HepG2 (cell line): Measurements from ENCODE around the gene MOV10L1. TPM values are rescaled to one million over a fixed set of nuclear protein-coding genes. Genes with fewer than 3 reads are reported as not detected.

Source experiments
- ATAC-seq: fragments of 200-7000 bp; cut with Tn5 transposase; 3 replicates; pipeline ENCODE4 v1.9.1; 2020; ENCODE audit warnings: mild to moderate bottlenecking, moderate library complexity
- BruUV-seq: library from RNA; stranded (reverse); fragments of 400-500 nt; replicated peaks from 2 replicates; lab custom pipeline; 2021; lab: Mats Ljungman, UMichigan
- CTCF ChIA-PET: fragments of 300-600 bp; formaldehyde crosslinking; extraction: SDS; loops from one replicate; lab custom pipeline; 2021; ENCODE audit warnings: low total read pairs, inconsistent platforms, low intra/inter-chr PET ratio; lab: Yijun Ruan, JAX
- POLR2A ChIA-PET: fragments of 350-600 bp; sonication (Branson Sonifier 250); formaldehyde crosslinking; loops from one replicate; lab custom pipeline; 2020; ENCODE audit warnings: antibody characterized with exemption, inconsistent platforms; lab: Yijun Ruan, JAX
- DNase-seq: peaks from one replicate; pipeline ENCODE4 v3.0.0-alpha.2; 2015; ENCODE audit warnings: low spot score
- FAIRE-seq: peaks from 3 replicates; lab custom pipeline; 2011; peaks lifted over from hg19 to GRCh38; lab: Jason Lieb, UNC
- H2AFZ ChIP-seq: one replicate; pipeline ENCODE4 v1.6.1; 2011; ENCODE audit warnings: low read length, inconsistent platforms
- H3K27ac ChIP-seq: fragments of 300-600 bp; 3 replicates; pipeline ENCODE4 v1.8.0; 2011; ENCODE audit warnings: mixed run types, mild to moderate bottlenecking, mixed read lengths, low read length, inconsistent platforms; ENCODE audit not compliant: insufficient read depth; ENCODE audit errors: extremely low read length
- H3K27me3 ChIP-seq, 2 experiments: fragments of 200-600 bp in 1 of 2; 2 replicates in 1 of 2; 3 replicates in 1 of 2; pipeline versions ENCODE4 v1.6.0 to v1.8.0; 2011; ENCODE audit warnings: low read length in 2 of 2, mild to moderate bottlenecking in 2 of 2, moderate library complexity in 2 of 2, inconsistent platforms in 1 of 2; ENCODE audit not compliant: insufficient read depth in 2 of 2, control insufficient read depth in 1 of 2
- H3K36me3 ChIP-seq, 2 experiments: fragments of 200-600 bp in 1 of 2; replicated peaks in 1 of 2; 2 replicates in 1 of 2; 3 replicates in 1 of 2; pipeline versions ENCODE4 v1.5.1 to v1.8.0; 2011; ENCODE audit warnings: low read length in 2 of 2, inconsistent platforms in 1 of 2; ENCODE audit not compliant: insufficient read depth in 2 of 2, control insufficient read depth in 1 of 2
- H3K4me1 ChIP-seq: 2 replicates; pipeline ENCODE4 v1.5.1; 2012; ENCODE audit warnings: low read length, inconsistent platforms; ENCODE audit not compliant: insufficient read depth
- H3K4me2 ChIP-seq: 2 replicates; pipeline ENCODE4 v1.6.0; 2011; ENCODE audit warnings: low read depth, low read length, inconsistent platforms
- H3K4me3 ChIP-seq, 3 experiments: fragments of 200-600 bp in 1 of 3; sonication (generic), shearing (Covaris generic) in 1 of 3; replicated peaks in 1 of 3; 2 replicates each; pipeline ENCODE4 v1.5.1; 2011 to 2016; ENCODE audit warnings: low read length in 3 of 3, inconsistent platforms in 2 of 3, low read depth in 2 of 3, mild to moderate bottlenecking in 2 of 3, control low read depth in 1 of 3, mixed read lengths in 1 of 3; ENCODE audit not compliant: insufficient read depth in 1 of 3
- H3K79me2 ChIP-seq: one replicate; pipeline ENCODE4 v1.6.1; 2011; ENCODE audit warnings: low read length, inconsistent platforms; ENCODE audit not compliant: insufficient read depth
- H3K9ac ChIP-seq: 2 replicates; pipeline ENCODE4 v1.6.0; 2011; ENCODE audit warnings: mild to moderate bottlenecking, low read depth, low read length, inconsistent platforms; ENCODE audit not compliant: insufficient read depth
- H3K9me3 ChIP-seq: 2 replicates; pipeline ENCODE4 v1.5.1; 2012; ENCODE audit warnings: mild to moderate bottlenecking, low read length
- H4K20me1 ChIP-seq: 2 replicates; pipeline ENCODE4 v1.6.0; 2011; ENCODE audit warnings: inconsistent platforms, mild to moderate bottlenecking, low read length, moderate library complexity; ENCODE audit not compliant: insufficient read depth
- HOXA3 ChIP-seq: sonication (generic); formaldehyde crosslinking; IDR thresholded peaks from 2 replicates; pipeline ENCODE4 v1.5.0; 2020; ENCODE audit warnings: missing genetic modification reagents
- ZNF513 ChIP-seq: sonication (generic); formaldehyde crosslinking; conservative IDR thresholded peaks from 2 replicates; pipeline ENCODE4 v1.5.0; 2020; ENCODE audit warnings: missing genetic modification reagents
- WGBS: methylation state at CpG from one replicate; pipeline ENCODE4 v1.1.6; 2017; ENCODE audit warnings: low lambda C conversion rate; 5-methylcytosine and 5-hydroxymethylcytosine counted together
- in situ Hi-C: cut with HindIII; loops from 2 replicates; pipeline ENCODE4 v1.10.0; 2017; ENCODE audit warnings: low pct_unique_long_range_greater_than_20kb; ENCODE audit not compliant: extremely low pct_ligation_motif_present
- intact Hi-C: fragments of 100-400 bp; cut with micrococcal nuclease; formaldehyde crosslinking; loops from one replicate; pipeline ENCODE4 v1.10.0; 2022; ENCODE audit not compliant: unreplicated experiment
- polyA plus RNA-seq, 8 experiments: library from polyadenylated mRNA; depleted of rRNA in 3 of 8; stranded (reverse) in 7 of 8; unstranded in 1 of 8; fragments of >200 nt; fragmentation: Illumina TruSeq in 4 of 8; extraction: Trizol in 4 of 8; gene quantifications; 2 replicates each; pipeline versions ENCODE4 v1.2.1 to v1.2.3, GENCODE V29; 2011 to 2016; ENCODE audit warnings: low read depth in 4 of 8, missing spikeins in 1 of 8, mixed read lengths in 1 of 8; ENCODE audit not compliant: insufficient read depth in 1 of 8
- total RNA-seq, 5 experiments: library from RNA; depleted of rRNA; stranded (reverse); fragments of >200 nt; fragmentation: Illumina TruSeq; extraction: Trizol; gene quantifications; 2 replicates each; pipeline ENCODE4 v1.2.3, GENCODE V29; 2016; ENCODE audit warnings: low read depth in 1 of 5
- TF ChIP-seq, protein P1 (sequence below): sonication (generic); formaldehyde crosslinking; IDR thresholded peaks from 2 replicates; pipeline ENCODE4 v1.4.0; 2020; ENCODE audit warnings: missing genetic modification reagents

Gene MOV10L1
- total and polyA plus RNA-seq, 2 of the 13 experiments (the other 11 are each of a cell fraction or from before 2014, with no cell fraction given) = 0.11 to 0.12 TPM

GRCh38 chr22:50179937-50180726 lies 90.3 kb downstream of the MOV10L1 start:
- H3K27ac ChIP-seq = no peak overlapping the region
- H3K9ac ChIP-seq = no peak overlapping the region
- H3K27me3 ChIP-seq = no peaks in the 10 kb centered on the region; a peak in 1 of 5 replicates
- no peaks in the 10 kb centered on the region for H3K36me3 ChIP-seq
- H4K20me1 ChIP-seq = no peaks in the 10 kb centered on the region
- no peaks in the 10 kb centered on the region for H3K9me3 ChIP-seq
- H3K4me3 ChIP-seq = no peak overlapping the region
- peaks cover 27% of the 10 kb centered on the region for H3K4me1 ChIP-seq
- DNase-seq (no peak), ATAC-seq (no peak), FAIRE-seq (no peak)
- no TSS peak for BruUV-seq
- intact Hi-C loops (no loop called here), in situ Hi-C loops (no loop called here)
- no peaks in the 10 kb centered on the region for H3K79me2 ChIP-seq
- WGBS = 87% methylated on average over 23 of the region's 39 CpGs
- TF ChIP-seq, protein P1, sequence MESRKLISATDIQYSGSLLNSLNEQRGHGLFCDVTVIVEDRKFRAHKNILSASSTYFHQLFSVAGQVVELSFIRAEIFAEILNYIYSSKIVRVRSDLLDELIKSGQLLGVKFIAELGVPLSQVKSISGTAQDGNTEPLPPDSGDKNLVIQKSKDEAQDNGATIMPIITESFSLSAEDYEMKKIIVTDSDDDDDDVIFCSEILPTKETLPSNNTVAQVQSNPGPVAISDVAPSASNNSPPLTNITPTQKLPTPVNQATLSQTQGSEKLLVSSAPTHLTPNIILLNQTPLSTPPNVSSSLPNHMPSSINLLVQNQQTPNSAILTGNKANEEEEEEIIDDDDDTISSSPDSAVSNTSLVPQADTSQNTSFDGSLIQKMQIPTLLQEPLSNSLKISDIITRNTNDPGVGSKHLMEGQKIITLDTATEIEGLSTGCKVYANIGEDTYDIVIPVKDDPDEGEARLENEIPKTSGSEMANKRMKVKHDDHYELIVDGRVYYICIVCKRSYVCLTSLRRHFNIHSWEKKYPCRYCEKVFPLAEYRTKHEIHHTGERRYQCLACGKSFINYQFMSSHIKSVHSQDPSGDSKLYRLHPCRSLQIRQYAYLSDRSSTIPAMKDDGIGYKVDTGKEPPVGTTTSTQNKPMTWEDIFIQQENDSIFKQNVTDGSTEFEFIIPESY = peak; percentile 57; the same call in 1 of the 2 replicates
- 0 out of 2 replicates have a peak, but pooled peaks have one; percentile 5 for TF ChIP-seq HOXA3
- TF ChIP-seq ZNF513 (CRISPR knock-in tag) = no peak
- H2AFZ ChIP-seq = no peak overlapping the region
- H3K4me2 ChIP-seq = no peak overlapping the region
- ChIA-PET POLR2A (no interaction called here), CTCF (no interaction called here)
